H9 (cell line): Measurements from ENCODE around the gene C12orf75. TPM values are rescaled to one million over a fixed set of nuclear protein-coding genes. Genes with fewer than 3 reads are reported as not detected.

Experiments
- DNase-seq: peaks from one replicate; pipeline ENCODE4 v3.0.0-alpha.2; 2017
- H2AFZ ChIP-seq: one replicate; pipeline ENCODE4 v1.6.1; 2013; ENCODE audit warnings: mild to moderate bottlenecking, low read length, control low read depth, moderate library complexity
- H2AK5ac ChIP-seq: 2 replicates; pipeline ENCODE4 v1.6.1; 2013; ENCODE audit warnings: low read length, control low read depth, mixed read lengths; ENCODE audit not compliant: insufficient read length
- H2BK120ac ChIP-seq: one replicate; pipeline ENCODE4 v1.6.1; 2013; ENCODE audit warnings: low read depth, mild to moderate bottlenecking, low read length, control low read depth, inconsistent platforms; ENCODE audit not compliant: poor library complexity, severe bottlenecking
- H2BK12ac ChIP-seq: 2 replicates; pipeline ENCODE4 v1.6.1; 2013; ENCODE audit warnings: low read length, control low read depth, mixed read lengths, low read depth; ENCODE audit not compliant: insufficient read length
- H2BK15ac ChIP-seq: 2 replicates; pipeline ENCODE4 v1.6.1; 2013; ENCODE audit warnings: low read depth, low read length, control low read depth
- H2BK20ac ChIP-seq: one replicate; pipeline ENCODE4 v1.6.1; 2013; ENCODE audit warnings: low read depth, mild to moderate bottlenecking, low read length, control low read depth, inconsistent platforms; ENCODE audit not compliant: poor library complexity, severe bottlenecking
- H2BK5ac ChIP-seq: 2 replicates; pipeline ENCODE4 v1.6.1; 2013; ENCODE audit warnings: low read length, control low read depth, mixed read lengths; ENCODE audit not compliant: insufficient read length
- H3K14ac ChIP-seq: 2 replicates; pipeline ENCODE4 v1.6.1; 2013; ENCODE audit warnings: low read length, control low read depth; ENCODE audit not compliant: insufficient read depth
- H3K18ac ChIP-seq: 2 replicates; pipeline ENCODE4 v1.6.1; 2013; ENCODE audit warnings: low read depth, mild to moderate bottlenecking, mixed read lengths, low read length, control low read depth; ENCODE audit not compliant: insufficient read length
- H3K23ac ChIP-seq: 2 replicates; pipeline ENCODE4 v1.6.1; 2013; ENCODE audit warnings: low read length, control low read depth, mixed read lengths, low read depth; ENCODE audit not compliant: insufficient read length
- H3K23me2 ChIP-seq: 2 replicates; pipeline ENCODE4 v1.6.1; 2013; ENCODE audit warnings: low read depth, mild to moderate bottlenecking, mixed read lengths, low read length, control low read depth; ENCODE audit not compliant: insufficient read length, poor library complexity, severe bottlenecking
- H3K27ac ChIP-seq: 2 replicates; pipeline ENCODE4 v1.5.1; 2013; ENCODE audit warnings: low read length, control low read depth, mixed read lengths, low read depth; ENCODE audit not compliant: insufficient read length
- H3K27me3 ChIP-seq: 2 replicates; pipeline ENCODE4 v1.6.1; 2013; ENCODE audit warnings: low read length, control low read depth, inconsistent platforms; ENCODE audit not compliant: insufficient read depth
- H3K4ac ChIP-seq: 2 replicates; pipeline ENCODE4 v1.6.1; 2013; ENCODE audit warnings: low read depth, mild to moderate bottlenecking, control low read depth, inconsistent platforms, low read length, moderate library complexity
- H3K4me1 ChIP-seq: 2 replicates; pipeline ENCODE4 v1.6.1; 2013; ENCODE audit warnings: low read length, control low read depth, inconsistent platforms; ENCODE audit not compliant: insufficient read depth
- H3K4me2 ChIP-seq: 2 replicates; pipeline ENCODE4 v1.6.1; 2013; ENCODE audit warnings: low read length, control low read depth, mixed read lengths; ENCODE audit not compliant: insufficient read length, insufficient read depth
- H3K56ac ChIP-seq: 2 replicates; pipeline ENCODE4 v1.6.1; 2013; ENCODE audit warnings: low read depth, mild to moderate bottlenecking, mixed read lengths, low read length, control low read depth; ENCODE audit not compliant: insufficient read length
- H3K79me1 ChIP-seq: 2 replicates; pipeline ENCODE4 v1.6.1; 2013; ENCODE audit warnings: low read depth, mild to moderate bottlenecking, moderate library complexity, low read length, control low read depth, inconsistent platforms; ENCODE audit not compliant: insufficient read depth, poor library complexity, severe bottlenecking
- H3K79me2 ChIP-seq: 2 replicates; pipeline ENCODE4 v1.6.1; 2013; ENCODE audit warnings: low read length, control low read depth, inconsistent platforms; ENCODE audit not compliant: insufficient read depth
- H3K9ac ChIP-seq: 2 replicates; pipeline ENCODE4 v1.6.1; 2013; ENCODE audit warnings: low read length, control low read depth, mixed read lengths; ENCODE audit not compliant: insufficient read length; ENCODE audit errors: extremely low read depth
- H3K9me3 ChIP-seq: one replicate; pipeline ENCODE4 v1.6.1; 2013; ENCODE audit warnings: low read depth, low read length, inconsistent platforms; ENCODE audit not compliant: control insufficient read depth
- H3T11ph ChIP-seq: one replicate; pipeline ENCODE4 v1.6.1; 2013; ENCODE audit warnings: mild to moderate bottlenecking, low read length, control low read depth, inconsistent platforms
- H4K20me1 ChIP-seq: one replicate; pipeline ENCODE4 v1.6.1; 2013; ENCODE audit not compliant: control insufficient read depth, insufficient read length, insufficient read depth
- H4K5ac ChIP-seq: 2 replicates; pipeline ENCODE4 v1.6.1; 2013; ENCODE audit warnings: low read depth, mild to moderate bottlenecking, mixed read lengths, low read length, control low read depth; ENCODE audit not compliant: insufficient read length
- H4K8ac ChIP-seq: replicated peaks from 2 replicates; pipeline ENCODE4 v1.6.1; 2013; ENCODE audit warnings: low read length, control low read depth, mixed read lengths, low read depth; ENCODE audit not compliant: insufficient read length
- H4K91ac ChIP-seq: 2 replicates; pipeline ENCODE4 v1.6.1; 2013; ENCODE audit warnings: low read depth, mild to moderate bottlenecking, moderate library complexity, mixed read lengths, low read length, control low read depth; ENCODE audit not compliant: insufficient read length
- H3K27ac Mint-ChIP-seq, 3 experiments: 2 replicates in 2 of 3; 3 replicates in 1 of 3; pipeline ENCODE4 v1.8.0; 2020 to 2021; ENCODE audit warnings: mixed read lengths in 3 of 3, mild to moderate bottlenecking in 1 of 3, moderate library complexity in 1 of 3
- H3K27me3 Mint-ChIP-seq: 2 replicates; pipeline ENCODE4 v1.8.0; 2021; ENCODE audit warnings: low read depth, mild to moderate bottlenecking, moderate library complexity, mixed read lengths
- H3K36me3 Mint-ChIP-seq, 3 experiments: 2 replicates in 2 of 3; 3 replicates in 1 of 3; pipeline ENCODE4 v1.8.0; 2020 to 2021; ENCODE audit warnings: low read depth in 3 of 3, mixed read lengths in 3 of 3; ENCODE audit not compliant: insufficient read depth in 1 of 3
- H3K4me1 Mint-ChIP-seq, 2 experiments: 2 replicates each; pipeline ENCODE4 v1.8.0; 2020; ENCODE audit warnings: mixed read lengths in 2 of 2
- H3K4me3 Mint-ChIP-seq, 2 experiments: 2 replicates in 1 of 2; 3 replicates in 1 of 2; pipeline ENCODE4 v1.8.0; 2020 to 2021; ENCODE audit warnings: mild to moderate bottlenecking in 2 of 2, mixed read lengths in 2 of 2, moderate library complexity in 1 of 2
- H3K9me3 Mint-ChIP-seq, 2 experiments: 2 replicates in 1 of 2; 3 replicates in 1 of 2; pipeline ENCODE4 v1.8.0; 2020; ENCODE audit warnings: mild to moderate bottlenecking in 2 of 2, mixed read lengths in 2 of 2, moderate library complexity in 1 of 2
- CTCF ChIP-seq: fragments of 200-600 bp; sonication (generic); conservative IDR thresholded peaks from 3 replicates; pipeline ENCODE4 v1.8.0; 2021; ENCODE audit warnings: antibody characterized with exemption, mild to moderate bottlenecking
- WGBS: extraction: QIAGEN DNeasy Blood & Tissue Kit; methylation state at CpG from one replicate; pipeline ENCODE4 v1.1.7; 2013; ENCODE audit warnings: missing lambda C conversion rate, low lambda C conversion rate, mixed read lengths; ENCODE audit not compliant: insufficient read length; ENCODE audit errors: extremely low coverage; 5-methylcytosine and 5-hydroxymethylcytosine counted together
- total RNA-seq: library from RNA; stranded (reverse); gene quantifications from 2 replicates; pipeline ENCODE4 v1.2.1, GENCODE V29; 2021

Gene C12orf75
- total RNA-seq, 1 experiment from 2014 or later = 37.9 TPM

- no peak overlapping the region for H2AK5ac ChIP-seq
- H3K4ac ChIP-seq = no peak overlapping the region
- no peak overlapping the region for H3K27ac ChIP-seq
- H3K23me2 ChIP-seq = no peaks in the 10 kb centered on the region
- peaks cover 0 to 5% (median 5%) of the 10 kb centered on the region in 3 experiments; a peak in 3 of 7 replicates for H3K36me3 Mint-ChIP-seq
- H3T11ph ChIP-seq = no peak overlapping the region
- no peak overlapping the region for H3K23ac ChIP-seq
- no peaks in the 10 kb centered on the region for H3K4me1 ChIP-seq
- H2AFZ ChIP-seq = no peak overlapping the region
- no peak overlapping the region for H4K5ac ChIP-seq
- no peaks in the 10 kb centered on the region; a peak in 2 of 5 replicates for H3K9me3 Mint-ChIP-seq
- no peaks in the 10 kb centered on the region for H3K27me3 ChIP-seq
- H3K14ac ChIP-seq = no peak overlapping the region
- WGBS = no CpG with 5 or more reads among the region's 4 CpGs
- H3K56ac ChIP-seq = no peak overlapping the region
- H3K4me1 Mint-ChIP-seq = no peaks in the 10 kb centered on the region
- no peaks in the 10 kb centered on the region for H3K79me2 ChIP-seq
- H3K79me1 ChIP-seq = no peaks in the 10 kb centered on the region
- no peak for TF ChIP-seq CTCF
- no peak overlapping the region for H3K4me3 Mint-ChIP-seq
- H3K27me3 Mint-ChIP-seq = peaks cover 4% of the 10 kb centered on the region
- no peaks in the 10 kb centered on the region for H3K9me3 ChIP-seq
- no peak overlapping the region for H2BK20ac ChIP-seq
- no peak overlapping the region for H3K9ac ChIP-seq
- no peak overlapping the region for H2BK5ac ChIP-seq
- no peak overlapping the region for H3K27ac Mint-ChIP-seq
- H3K4me2 ChIP-seq = no peak overlapping the region
- no peak overlapping the region for H2BK12ac ChIP-seq
- H4K8ac ChIP-seq = no peak overlapping the region
- DNase-seq = no peak
- no peak overlapping the region for H2BK15ac ChIP-seq
- H4K20me1 ChIP-seq = no peaks in the 10 kb centered on the region
- H4K91ac ChIP-seq = no peak overlapping the region
- no peak overlapping the region for H3K18ac ChIP-seq
- H2BK120ac ChIP-seq = no peak overlapping the region
Measured at GRCh38 chr12:105393587-105393986, 63.1 kb downstream of the C12orf75 start.
